ENCODE measurements around the gene ENTPD2. TPM values are rescaled to one million over a fixed set of nuclear protein-coding genes. Genes with fewer than 3 reads are reported as not detected.

ENTPD2 gene
- polyA plus RNA-seq, 1 experiment = not detected

- H3K9me3 ChIP-seq (ENCODE audit: control insufficient read depth, insufficient read depth, low read length) = no peaks in the 10 kb centered on the region; the same call in 1 of the 2 replicates
- H3K27me3 ChIP-seq (ENCODE audit: control insufficient read depth, insufficient read depth, low read length) = peaks cover 66% of the 10 kb centered on the region
- DNase-seq (ENCODE audit: low read depth, low spot score) = no peak
- ChIA-PET CTCF (interaction anchor here (1.5 to 5.0 kb wide), 2 partner anchors 13 to 24 kb away, joined by 5 to 58 read pairs; no protein-coding TSS in a partner anchor), POLR2A (interaction anchor here (0.6 kb wide), 1 partner anchor 17 kb away, joined by 6 read pairs; the partner anchor contains the start of gene SAPCD2)
- H3K4me3 ChIP-seq (ENCODE audit: low read depth, low read length) = no peak overlapping the region
- no peak overlapping the region for H3K27ac ChIP-seq (ENCODE audit: low read depth, low read length)
- TF ChIP-seq CTCF (IDR thresholded peaks at IDR 0.05; ENCODE audit: low read depth, low read length) = no peak
Observed at GRCh38 chr9:137052998-137053943, 590 bp downstream of the ENTPD2 start.

- peaks cover 69% of the 10 kb centered on the region for H3K27me3 ChIP-seq (ENCODE audit: control insufficient read depth, insufficient read depth, low read length)
Observed at GRCh38 chr9:137052293-137052692, 1.6 kb downstream of the ENTPD2 start.

GRCh38 chr9:137051145-137051724, 2.6 kb downstream of the ENTPD2 start:
- CTCF ChIA-PET = interaction anchor here (1.3 kb wide), 1 partner anchor 16 kb away, joined by 3 read pairs; no protein-coding TSS in a partner anchor
- Histone ChIP-seq H3K4me3 (ENCODE audit: low read depth, low read length) (no peak overlapping the region), H3K27ac (ENCODE audit: low read depth, low read length) (no peak overlapping the region), H3K9me3 (ENCODE audit: control insufficient read depth, insufficient read depth, low read length) (no peaks in the 10 kb centered on the region; the same call in 1 of the 2 replicates), H3K27me3 (ENCODE audit: control insufficient read depth, insufficient read depth, low read length) (peaks cover 67% of the 10 kb centered on the region)
- no peak for TF ChIP-seq CTCF (IDR thresholded peaks at IDR 0.05; ENCODE audit: low read depth, low read length)
- no peak for DNase-seq (ENCODE audit: low read depth, low spot score)
- POLR2A ChIA-PET = no interaction called here

More at GRCh38 chr9:137052293-137052692, 1.6 kb downstream of the ENTPD2 start:
- Histone ChIP-seq H3K4me3 (ENCODE audit: low read depth, low read length) (no peak overlapping the region), H3K27ac (ENCODE audit: low read depth, low read length) (no peak overlapping the region), H3K9me3 (ENCODE audit: control insufficient read depth, insufficient read depth, low read length) (no peaks in the 10 kb centered on the region; the same call in 1 of the 2 replicates)
- ChIA-PET POLR2A (no interaction called here), CTCF (interaction anchor here (1.5 to 5.0 kb wide), 2 partner anchors 14 to 23 kb away, joined by 5 to 58 read pairs; no protein-coding TSS in a partner anchor)
- no peak for TF ChIP-seq CTCF (IDR thresholded peaks at IDR 0.05; ENCODE audit: low read depth, low read length)
- DNase-seq (ENCODE audit: low read depth, low spot score) = no peak

DNA sequence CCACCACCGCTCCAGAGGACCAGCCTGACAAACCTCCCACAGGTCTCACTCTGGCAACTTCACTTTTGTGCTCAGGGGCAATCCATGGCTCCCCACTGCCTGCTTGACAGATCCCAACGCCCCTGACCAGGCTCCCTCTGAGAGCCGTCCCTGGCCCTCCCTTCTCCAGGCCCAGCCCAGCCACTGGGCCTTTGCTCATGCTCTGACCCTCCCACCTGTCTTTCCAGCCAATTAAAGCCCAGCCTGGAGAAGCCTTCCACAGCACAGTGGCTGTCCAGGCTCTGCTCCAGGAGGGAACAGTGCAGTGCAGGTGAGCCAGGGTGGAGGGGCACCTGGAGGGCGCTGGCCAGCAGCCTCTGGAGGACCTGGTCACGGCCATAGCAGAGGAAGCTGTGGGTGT, 3.3 kb downstream of the ENTPD2 start:
- peaks cover 63% of the 10 kb centered on the region for H3K27me3 ChIP-seq (ENCODE audit: control insufficient read depth, insufficient read depth, low read length)
- no peak for TF ChIP-seq CTCF (IDR thresholded peaks at IDR 0.05; ENCODE audit: low read depth, low read length)
- ChIA-PET POLR2A (no interaction called here), CTCF (interaction anchor here (1.3 kb wide), 1 partner anchor 15 kb away, joined by 3 read pairs; no protein-coding TSS in a partner anchor)
- no peaks in the 10 kb centered on the region; the same call in 1 of the 2 replicates for H3K9me3 ChIP-seq (ENCODE audit: control insufficient read depth, insufficient read depth, low read length)
- H3K27ac ChIP-seq (ENCODE audit: low read depth, low read length) = no peak overlapping the region
- no peak overlapping the region for H3K4me3 ChIP-seq (ENCODE audit: low read depth, low read length)
- DNase-seq (ENCODE audit: low read depth, low spot score) = no peak

Measured in AG04450 (cell line).